IPS DF 19.7 (cell line): ENCODE measurements around the gene ANKRD55.
"Not testable (repeated sequence)": the region's sequence is repeated elsewhere in the genome, so short reads cannot be mapped to it uniquely, and the experiment has no call there.

Source experiments
- DNase-seq: peaks from one replicate; pipeline ENCODE4 v3.0.0-alpha.2; 2013; ENCODE audit warnings: low read depth, low spot score

Gene ANKRD55

DNA sequence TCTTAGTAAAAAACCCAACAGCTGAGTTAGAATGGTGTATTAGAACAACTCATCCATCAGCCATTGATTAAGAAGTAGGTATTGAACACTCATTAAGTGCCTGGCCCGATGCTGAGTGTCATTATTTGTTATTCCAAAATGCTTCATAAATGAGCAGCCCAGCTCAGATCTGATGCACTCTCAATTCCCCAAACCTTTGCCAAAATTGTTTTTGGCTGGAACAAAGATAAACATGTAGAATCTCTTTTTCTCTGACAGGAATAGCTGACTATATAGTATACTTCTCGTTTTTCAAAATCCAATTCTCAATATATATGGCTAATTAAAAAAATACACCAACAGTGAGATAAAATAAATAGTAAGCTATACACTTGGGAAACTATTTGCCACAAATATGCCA lies 20.0 kb upstream of the ANKRD55 start:
- DNase-seq = no peak

DNA sequence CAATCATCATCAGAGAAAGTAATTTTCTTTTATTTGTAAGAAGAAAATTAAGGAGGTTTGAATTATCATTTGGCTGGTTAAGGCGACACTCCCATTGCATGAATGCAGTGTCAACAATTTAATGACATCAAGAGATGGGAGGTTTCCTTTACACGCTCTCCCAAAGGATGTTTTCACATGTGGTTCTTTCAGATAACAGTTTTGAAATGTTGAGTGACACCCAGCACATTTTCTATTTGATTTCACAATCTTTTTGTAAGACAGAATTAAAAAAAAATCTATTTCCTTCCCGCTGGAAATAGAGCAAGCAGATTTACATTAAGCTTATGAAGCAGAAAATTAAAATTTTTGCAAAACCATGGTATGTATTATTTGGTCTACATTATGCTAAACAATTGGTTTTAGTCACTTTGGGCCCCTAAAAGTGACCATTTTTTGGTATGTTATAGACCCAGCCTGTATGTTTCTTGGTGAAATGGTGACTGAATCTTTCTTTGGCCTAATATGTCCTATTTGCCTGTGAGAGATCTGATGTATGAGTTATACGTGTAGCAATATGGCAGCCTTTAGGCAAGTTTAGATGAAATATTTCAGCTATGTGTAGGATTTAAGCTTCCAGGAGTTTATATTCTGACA lies 18.9 kb upstream of the ANKRD55 start:
- DNase-seq = no peak

GRCh38 chr5:56251440-56251839 lies 18.3 kb upstream of the ANKRD55 start:
- no peak for DNase-seq

- DNase-seq = no peak
Measured at GRCh38 chr5:56250011-56250410, 16.9 kb upstream of the ANKRD55 start.

GRCh38 chr5:56249085-56249484 lies 16.0 kb upstream of the ANKRD55 start:
- DNase-seq = not testable (repeated sequence)

GRCh38 chr5:56247592-56247991 lies 14.5 kb upstream of the ANKRD55 start:
- no peak for DNase-seq

GRCh38 chr5:56246769-56247168 lies 13.6 kb upstream of the ANKRD55 start:
- no peak for DNase-seq

DNA sequence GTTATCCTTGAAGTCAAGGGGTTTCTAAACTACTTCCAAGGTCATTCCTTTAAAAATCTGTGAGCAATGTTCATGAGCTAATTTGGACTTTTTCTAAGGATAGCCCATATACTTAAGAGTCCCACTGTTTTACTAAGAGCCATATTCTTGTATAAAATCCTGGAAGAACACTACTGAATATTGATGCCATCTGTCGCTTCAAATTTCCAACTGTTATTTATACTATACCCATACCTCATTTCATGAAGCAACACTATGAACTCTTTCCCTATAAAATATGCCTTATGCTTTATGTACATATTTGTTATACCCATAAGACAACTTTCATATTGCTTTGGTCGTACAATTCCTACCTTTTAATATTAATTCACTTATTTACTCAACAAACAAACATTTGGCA lies 12.4 kb upstream of the ANKRD55 start:
- DNase-seq = no peak

GRCh38 chr5:56244627-56245026 lies 11.5 kb upstream of the ANKRD55 start:
- DNase-seq = no peak

GRCh38 chr5:56242271-56242670 lies 9.1 kb upstream of the ANKRD55 start:
- not testable (repeated sequence) for DNase-seq

DNA sequence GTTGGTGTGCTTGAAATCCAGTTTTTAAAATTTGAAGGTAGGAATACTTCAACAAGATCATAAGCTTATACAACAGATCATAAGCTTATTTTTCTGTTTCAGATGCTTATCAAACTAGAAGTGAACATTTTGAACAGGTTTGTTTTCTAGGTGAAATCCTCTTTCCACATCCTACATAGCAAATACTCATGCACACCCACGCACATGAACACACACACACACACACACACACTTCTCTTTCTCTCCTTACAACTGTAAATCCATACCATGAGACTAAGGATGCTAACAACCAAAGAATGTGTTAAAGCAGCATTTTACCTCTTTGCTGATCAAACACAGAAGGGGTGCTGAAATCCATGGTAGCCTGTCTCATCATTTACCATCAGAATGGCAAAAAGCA lies 592 bp downstream of the ANKRD55 start:
- no peak for DNase-seq

GRCh38 chr5:56230576-56230975 lies 2.6 kb downstream of the ANKRD55 start:
- DNase-seq = no peak

GRCh38 chr5:56229111-56229510 lies 4.0 kb downstream of the ANKRD55 start:
- no peak for DNase-seq

- DNase-seq = no peak
Measured at GRCh38 chr5:56228631-56229030, 4.5 kb downstream of the ANKRD55 start.

DNA sequence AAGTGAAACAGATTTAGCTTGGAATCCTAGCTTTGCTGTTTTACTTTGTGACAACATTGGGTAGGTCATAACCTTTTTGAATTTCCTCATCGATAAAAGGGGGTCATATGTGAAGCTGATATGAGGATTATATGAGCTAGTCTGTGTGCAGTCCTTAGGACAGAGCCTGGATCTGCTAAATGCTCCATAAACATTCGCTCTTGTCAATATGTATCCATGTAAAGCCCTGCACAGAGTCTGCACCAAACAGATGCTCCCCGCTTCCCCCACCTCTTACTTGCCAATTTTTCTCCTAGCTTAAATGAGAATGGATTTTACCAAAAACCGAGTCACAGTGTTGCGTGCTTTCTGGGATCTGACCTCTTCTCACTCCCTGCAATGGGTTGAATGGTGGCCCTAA lies 5.4 kb downstream of the ANKRD55 start:
- DNase-seq = no peak

GRCh38 chr5:56223298-56223697 lies 9.8 kb downstream of the ANKRD55 start:
- DNase-seq = not testable (repeated sequence)

GRCh38 chr5:56221601-56222000 lies 11.5 kb downstream of the ANKRD55 start:
- not testable (repeated sequence) for DNase-seq

DNA sequence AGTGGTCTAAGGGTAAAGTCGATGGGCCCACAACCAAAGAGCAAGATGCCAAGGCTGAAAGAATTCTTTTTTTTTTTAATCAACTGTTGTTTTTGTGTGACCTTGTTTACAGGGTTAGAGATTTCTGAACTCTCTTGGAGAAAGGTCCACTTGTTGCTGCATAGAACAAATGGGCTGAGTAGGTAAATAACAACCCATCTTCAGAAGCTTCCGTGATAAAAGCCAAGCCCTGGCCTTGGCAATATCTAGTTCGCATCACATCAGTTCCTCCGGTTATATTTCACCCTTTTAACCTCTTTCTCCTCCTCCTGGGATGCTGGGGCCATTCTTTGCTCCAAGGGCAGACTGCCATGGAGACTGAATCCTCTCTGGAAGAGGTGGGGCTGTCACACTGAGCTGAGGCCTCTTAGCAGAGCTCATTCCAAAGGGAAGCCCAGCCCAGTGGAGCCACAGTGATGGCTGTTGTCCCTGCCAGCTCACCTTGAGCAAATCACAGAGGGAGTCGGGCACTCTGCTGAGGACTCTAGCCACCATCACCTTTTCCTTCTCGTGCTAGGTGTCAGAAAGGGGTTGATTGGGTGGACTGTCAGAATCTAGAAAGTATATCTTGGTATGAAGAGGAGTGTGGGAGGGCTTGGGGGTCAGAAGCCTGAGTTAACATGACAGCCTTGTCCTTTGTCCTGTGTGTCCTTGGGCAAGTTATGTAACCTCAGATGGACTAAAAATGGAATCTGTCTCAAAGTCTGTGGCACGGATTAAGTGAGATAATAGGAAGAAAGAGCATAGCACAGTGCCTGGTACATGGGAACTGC lies 17.9 kb downstream of the ANKRD55 start:
- no peak for DNase-seq

GRCh38 chr5:56213886-56214535 lies 19.1 kb downstream of the ANKRD55 start:
- DNase-seq = not testable (repeated sequence)

DNA sequence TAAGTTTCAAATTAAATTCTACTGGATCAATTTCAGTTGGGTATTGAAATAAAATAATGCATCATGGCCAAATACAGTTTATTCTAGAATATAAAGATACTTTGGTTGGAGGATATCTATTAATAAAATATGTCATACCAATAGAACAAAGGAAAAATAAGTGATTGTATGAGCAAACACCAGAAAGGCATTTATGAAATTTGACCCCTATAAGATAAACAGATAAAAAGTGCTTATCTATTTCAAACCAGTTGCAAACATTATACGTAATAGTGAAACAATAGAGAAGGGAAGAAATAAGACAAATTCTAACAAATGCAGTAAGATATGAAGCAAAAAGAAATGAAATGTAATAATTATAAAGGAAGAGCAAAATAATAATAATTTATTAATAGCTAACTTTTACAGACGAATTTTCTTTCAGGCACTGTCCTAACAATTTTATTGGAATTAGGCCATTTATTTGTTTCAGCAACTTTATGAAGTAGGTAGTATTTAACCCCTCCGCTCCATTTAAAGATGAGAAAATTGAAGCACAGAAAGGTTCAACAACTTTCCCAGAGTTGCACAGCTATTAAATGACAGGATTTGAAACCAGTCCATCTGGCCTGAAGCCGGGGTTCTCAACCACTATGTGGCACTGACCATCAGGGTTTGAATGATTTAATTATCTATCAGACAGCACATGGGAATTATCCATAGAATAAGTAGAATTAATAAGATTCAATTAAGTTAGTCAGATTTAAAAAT lies 20.8 kb downstream of the ANKRD55 start:
- no peak for DNase-seq

DNA sequence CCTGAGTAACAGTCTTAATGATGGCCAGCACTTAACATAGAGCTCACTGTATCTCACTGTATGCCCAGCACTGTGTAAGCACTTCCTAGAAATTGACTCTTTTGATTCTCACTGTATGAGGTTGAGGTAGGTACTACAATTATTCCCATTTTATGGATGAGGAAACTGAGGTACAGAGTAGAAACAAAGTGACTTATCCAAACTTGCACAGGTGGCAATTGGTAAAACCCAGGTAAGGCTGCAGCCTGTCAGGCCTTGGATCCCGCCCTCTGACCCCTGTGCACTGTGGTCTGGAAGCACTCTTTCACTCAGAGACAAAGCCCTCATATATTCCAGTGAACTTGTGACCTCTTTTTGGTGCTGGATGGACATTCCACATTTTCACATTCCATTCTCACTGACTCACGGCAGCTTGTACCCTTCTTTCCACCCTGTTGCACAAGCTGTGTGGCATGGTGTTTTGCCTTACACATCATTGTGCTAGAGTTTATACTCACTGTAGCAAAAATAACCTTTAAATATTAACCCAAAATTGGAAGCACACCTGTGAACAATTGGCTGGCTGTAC lies 21.7 kb downstream of the ANKRD55 start:
- no peak for DNase-seq

- DNase-seq = no peak
Measured at GRCh38 chr5:56208681-56209080, 24.4 kb downstream of the ANKRD55 start.
